GM12872 (cell line): ENCODE measurements around the gene CFAP53.

Experiments
- TF ChIP-seq, protein P1 (sequence below): IDR thresholded peaks from 3 replicates; pipeline ENCODE4 v1.5.1; 2011; ENCODE audit warnings: low read depth, mild to moderate bottlenecking, low read length, moderate library complexity; ENCODE audit not compliant: insufficient read depth

Gene CFAP53

GRCh38 chr18:50297621-50298442 lies 31.5 kb upstream of the CFAP53 start:
- TF ChIP-seq, protein P1, sequence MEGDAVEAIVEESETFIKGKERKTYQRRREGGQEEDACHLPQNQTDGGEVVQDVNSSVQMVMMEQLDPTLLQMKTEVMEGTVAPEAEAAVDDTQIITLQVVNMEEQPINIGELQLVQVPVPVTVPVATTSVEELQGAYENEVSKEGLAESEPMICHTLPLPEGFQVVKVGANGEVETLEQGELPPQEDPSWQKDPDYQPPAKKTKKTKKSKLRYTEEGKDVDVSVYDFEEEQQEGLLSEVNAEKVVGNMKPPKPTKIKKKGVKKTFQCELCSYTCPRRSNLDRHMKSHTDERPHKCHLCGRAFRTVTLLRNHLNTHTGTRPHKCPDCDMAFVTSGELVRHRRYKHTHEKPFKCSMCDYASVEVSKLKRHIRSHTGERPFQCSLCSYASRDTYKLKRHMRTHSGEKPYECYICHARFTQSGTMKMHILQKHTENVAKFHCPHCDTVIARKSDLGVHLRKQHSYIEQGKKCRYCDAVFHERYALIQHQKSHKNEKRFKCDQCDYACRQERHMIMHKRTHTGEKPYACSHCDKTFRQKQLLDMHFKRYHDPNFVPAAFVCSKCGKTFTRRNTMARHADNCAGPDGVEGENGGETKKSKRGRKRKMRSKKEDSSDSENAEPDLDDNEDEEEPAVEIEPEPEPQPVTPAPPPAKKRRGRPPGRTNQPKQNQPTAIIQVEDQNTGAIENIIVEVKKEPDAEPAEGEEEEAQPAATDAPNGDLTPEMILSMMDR: no peak

DNA sequence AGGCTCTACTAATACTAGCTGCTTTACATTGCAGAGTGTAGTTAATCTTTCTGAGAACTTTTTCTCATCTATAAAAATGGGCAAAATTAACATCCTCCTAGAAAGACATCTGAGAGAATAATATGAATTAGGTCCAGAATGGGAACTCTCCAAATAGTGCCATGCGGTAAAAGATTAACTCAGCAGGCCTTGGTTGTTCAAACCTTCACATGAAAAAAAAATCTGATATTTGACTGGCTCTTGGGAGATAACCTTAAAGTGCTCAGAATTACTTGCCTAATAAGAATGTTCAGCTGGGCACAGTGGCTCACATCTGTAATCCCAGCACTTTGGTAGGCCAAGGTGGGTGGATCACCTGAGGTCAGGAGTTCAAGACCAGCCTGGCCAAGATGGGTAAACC lies 26.7 kb upstream of the CFAP53 start:
- TF ChIP-seq, protein P1: no peak

GRCh38 chr18:50289108-50289443 lies 22.8 kb upstream of the CFAP53 start:
- TF ChIP-seq, protein P1: no peak

GRCh38 chr18:50287441-50288347 lies 21.4 kb upstream of the CFAP53 start, which contains the start of gene CXXC1:
Gene CXXC1, minus strand, starts transcription at chr18:50287692. Its CDS starts 103 bp downstream, at chr18:50287589.
- TF ChIP-seq, protein P1: peak; percentile 58

GRCh38 chr18:50287028-50287440 lies 20.7 kb upstream of the CFAP53 start:
- TF ChIP-seq, protein P1: no peak

GRCh38 chr18:50286391-50287027 lies 20.2 kb upstream of the CFAP53 start:
- TF ChIP-seq, protein P1: no peak

- TF ChIP-seq, protein P1: no peak
These were observed 19.5 kb upstream of the CFAP53 start for GRCh38 chr18:50285631-50286321.
